ENCODE results near the gene KDM4F.

GRCh38 chr11:95042239-95042638 is 7.0 kb upstream of the KDM4F start:
- no peak for TF ChIP-seq CTCF (IDR thresholded peaks at IDR 0.05)
- TF ChIP-seq POLR2AphosphoS5 (IDR thresholded peaks at IDR 0.05) = no peak
- TF ChIP-seq POLR2A (IDR thresholded peaks at IDR 0.05) = no peak
